Mucosa of descending colon (tissue), 3 donors: ENCODE results near the gene CPPED1. TPM values are rescaled to one million over a fixed set of nuclear protein-coding genes. Genes with fewer than 3 reads are reported as not detected.
A peak's percentile ranks its signal among the peaks of the same experiment; 100 is the strongest.

ENCODE experiments used
- ATAC-seq: fragments of 200-7000 bp; cut with Tn5 transposase; one replicate; pipeline ENCODE4 v1.9.1; 2020; ENCODE audit warnings: mild to moderate bottlenecking, moderate library complexity
- DNase-seq, 3 donors: peaks; one replicate each; pipeline ENCODE4 v3.0.0-alpha.2; 2020
- H3K36me3 ChIP-seq: fragments of 200-600 bp; one replicate; pipeline ENCODE4 v1.8.0; 2021; ENCODE audit warnings: low read depth, mild to moderate bottlenecking
- H3K4me1 ChIP-seq: fragments of 200-600 bp; one replicate; pipeline ENCODE4 v1.8.0; 2021; ENCODE audit warnings: low read depth, mild to moderate bottlenecking
- H3K4me3 ChIP-seq: fragments of 200-600 bp; one replicate; pipeline ENCODE4 v1.8.0; 2021; ENCODE audit warnings: mild to moderate bottlenecking
- H3K9me3 ChIP-seq: fragments of 200-600 bp; one replicate; pipeline ENCODE4 v1.8.0; 2021; ENCODE audit warnings: mild to moderate bottlenecking
- intact Hi-C, 2 donors: fragments of 100-400 bp; cut with DNase I in 1 of 2; cut with micrococcal nuclease in 1 of 2; formaldehyde crosslinking; loops; one replicate each; pipeline versions ENCODE4 v1.11.0 to v1.11.1; 2022; cut with DNase I, micrococcal nuclease
- long read RNA-seq, 2 donors: library from polyadenylated mRNA; unstranded; transcript quantifications; one replicate each; pipeline ENCODE4 v2.0.0, GENCODE V29; 2019 to 2021
- total RNA-seq, 3 donors: library from RNA; stranded (reverse); fragmentation: NEBNext Ultra II Directional in 2 of 3; extraction: Animal tissue kit (Norgen Biotek cat#: 25700) in 2 of 3; gene quantifications; one replicate each; pipeline versions ENCODE4 v1.2.1 to v1.2.4, GENCODE V29; 2021 to 2023
- TF ChIP-seq, protein P1 (sequence below): fragments of 200-600 bp; IDR thresholded peaks from one replicate; pipeline ENCODE4 v1.8.0; 2022; ENCODE audit warnings: antibody characterized with exemption, mild to moderate bottlenecking
- donor health status: DM: no; HTN: no; CAD: no; lungs with moderate emphysema.
- donor health status: DM: no; HTN: no; CAD: no.
- donor health status: DM: no; HTN: yes; CAD: no.

Gene CPPED1
- 10 to 100 TPM; 18.9 to 25.0 (median 23.4) TPM for total RNA-seq
- long read RNA-seq, donor 1, full-length matches to known transcripts = 41 of 44 reads
- long read RNA-seq, donor 1, partial matches to known transcripts = 2 of 44 reads
- long read RNA-seq, donor 1, other reads (novel, unspliced or antisense) = 1 of 44 reads
- long read RNA-seq, donor 2, full-length matches to known transcripts = 18 of 20 reads
- long read RNA-seq, donor 2, partial matches to known transcripts = 0 of 20 reads
- long read RNA-seq, donor 2, other reads (novel, unspliced or antisense) = 2 of 20 reads

DNA sequence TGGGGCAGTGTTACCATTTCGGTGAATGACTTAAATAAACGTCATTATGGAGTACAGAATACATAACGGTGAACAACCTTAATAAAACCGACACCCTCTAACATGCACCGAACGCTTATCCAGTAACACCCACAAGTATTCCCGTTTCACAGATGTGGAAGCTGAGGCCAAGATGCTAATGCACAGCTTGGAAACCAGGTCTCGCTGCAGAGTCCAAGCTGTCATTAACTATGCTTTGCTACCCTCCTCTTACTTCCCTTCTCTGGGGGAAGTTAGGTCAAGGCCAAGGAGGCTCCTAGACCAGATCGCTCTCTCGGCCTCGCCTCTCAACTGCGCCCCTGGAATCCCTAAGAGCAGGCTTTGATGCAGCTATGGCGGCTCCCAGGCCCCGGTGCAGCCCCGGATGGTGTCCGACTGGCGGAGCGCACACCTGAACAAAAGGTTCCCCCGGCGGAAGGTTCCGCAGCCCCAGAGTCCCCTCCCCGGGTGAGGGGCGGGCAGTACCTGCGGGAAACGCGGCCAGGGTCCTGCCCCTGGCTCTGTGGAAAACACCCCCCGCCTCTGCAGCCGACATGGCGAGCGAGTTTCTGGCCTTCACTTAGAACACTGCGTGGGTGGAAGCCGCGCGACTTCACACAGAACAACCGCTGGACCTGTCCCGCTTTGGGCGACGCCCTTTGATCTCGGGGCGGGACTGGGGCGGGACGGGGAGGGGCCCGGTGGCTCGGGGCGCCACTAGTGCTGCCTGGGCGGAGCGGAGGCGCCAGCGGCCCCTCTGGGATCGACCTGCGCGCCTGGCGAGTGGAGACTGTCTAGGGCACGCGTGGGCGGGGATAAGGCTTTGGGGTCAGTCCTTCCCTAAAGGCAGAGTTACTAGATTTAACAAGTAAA lies at the start of gene CPPED1:
TSS of gene CPPED1 (minus strand) at position 685 of the 891 bp plus-strand sequence. CDS start at position 574, 111 bp downstream.
- intact Hi-C loops = no loop called here
- DNase-seq = peak; percentile 92 to 96 (median 96)
- ATAC-seq = peak; percentile 98

GRCh38 chr16:12850186-12850585 lies 46.5 kb upstream of the CPPED1 start:
- ATAC-seq = no peak
- TF ChIP-seq, protein P1, sequence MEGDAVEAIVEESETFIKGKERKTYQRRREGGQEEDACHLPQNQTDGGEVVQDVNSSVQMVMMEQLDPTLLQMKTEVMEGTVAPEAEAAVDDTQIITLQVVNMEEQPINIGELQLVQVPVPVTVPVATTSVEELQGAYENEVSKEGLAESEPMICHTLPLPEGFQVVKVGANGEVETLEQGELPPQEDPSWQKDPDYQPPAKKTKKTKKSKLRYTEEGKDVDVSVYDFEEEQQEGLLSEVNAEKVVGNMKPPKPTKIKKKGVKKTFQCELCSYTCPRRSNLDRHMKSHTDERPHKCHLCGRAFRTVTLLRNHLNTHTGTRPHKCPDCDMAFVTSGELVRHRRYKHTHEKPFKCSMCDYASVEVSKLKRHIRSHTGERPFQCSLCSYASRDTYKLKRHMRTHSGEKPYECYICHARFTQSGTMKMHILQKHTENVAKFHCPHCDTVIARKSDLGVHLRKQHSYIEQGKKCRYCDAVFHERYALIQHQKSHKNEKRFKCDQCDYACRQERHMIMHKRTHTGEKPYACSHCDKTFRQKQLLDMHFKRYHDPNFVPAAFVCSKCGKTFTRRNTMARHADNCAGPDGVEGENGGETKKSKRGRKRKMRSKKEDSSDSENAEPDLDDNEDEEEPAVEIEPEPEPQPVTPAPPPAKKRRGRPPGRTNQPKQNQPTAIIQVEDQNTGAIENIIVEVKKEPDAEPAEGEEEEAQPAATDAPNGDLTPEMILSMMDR = no peak

More for the DNA sequence above, at the start of gene CPPED1:
- H3K4me3 ChIP-seq = peak within 1 kb of the TSS; percentile 46
- TF ChIP-seq, protein P1 = no peak
- no peaks in the 10 kb centered on the region for H3K9me3 ChIP-seq
- no peaks in the 10 kb centered on the region for H3K36me3 ChIP-seq
- H3K4me1 ChIP-seq = peaks cover 4% of the 10 kb centered on the region

DNA sequence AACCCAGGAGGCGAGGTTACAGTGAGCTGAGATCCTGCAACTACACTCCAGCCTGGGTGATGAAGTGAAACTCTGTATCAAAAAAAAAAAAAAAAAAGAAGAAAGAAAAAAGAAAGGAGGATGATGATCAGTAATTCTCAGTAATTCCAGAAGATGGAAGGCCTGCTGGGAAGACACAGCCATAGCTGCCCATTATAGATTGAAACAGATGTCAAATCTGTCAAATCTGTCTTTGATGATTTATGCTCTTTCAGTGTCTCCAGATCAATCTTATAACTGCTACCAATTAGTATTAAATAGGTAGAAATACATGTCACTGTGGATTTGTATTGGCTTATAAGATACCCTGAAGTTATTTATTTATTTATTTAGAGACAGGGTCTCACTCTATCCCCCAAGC lies 42.9 kb upstream of the CPPED1 start:
- no peaks in the 10 kb centered on the region for H3K9me3 ChIP-seq
- DNase-seq = no peak
- no peaks in the 10 kb centered on the region for H3K4me1 ChIP-seq
- TF ChIP-seq, protein P1 = no peak
- intact Hi-C loops = no loop called here
- no peaks in the 10 kb centered on the region for H3K36me3 ChIP-seq
- ATAC-seq = no peak
- H3K4me3 ChIP-seq = no peak overlapping the region

More at GRCh38 chr16:12850186-12850585, 46.5 kb upstream of the CPPED1 start:
- H3K4me3 ChIP-seq = no peak overlapping the region
- H3K36me3 ChIP-seq = no peaks in the 10 kb centered on the region
- H3K4me1 ChIP-seq = no peaks in the 10 kb centered on the region
- intact Hi-C loops = no loop called here
- H3K9me3 ChIP-seq = no peaks in the 10 kb centered on the region
- DNase-seq = no peak

DNA sequence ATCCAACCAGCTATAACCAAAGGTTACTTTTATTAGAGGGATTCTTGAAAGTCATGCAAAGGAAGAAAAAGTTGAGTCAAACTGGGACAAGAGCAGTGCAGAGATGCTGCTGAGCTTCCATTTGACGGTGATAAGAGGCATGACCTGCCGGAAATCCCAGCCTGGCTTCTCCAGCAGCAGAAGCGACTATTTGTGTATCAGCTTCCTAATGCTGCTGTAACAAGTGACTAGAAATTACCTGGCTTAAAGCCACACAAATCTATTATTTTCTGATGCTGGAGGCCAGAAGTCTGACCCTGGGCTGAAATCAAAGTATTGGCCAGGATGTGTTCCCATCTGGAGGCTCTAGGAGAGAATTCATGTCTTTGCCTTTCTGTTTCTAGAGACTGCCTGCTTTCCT lies 41.6 kb upstream of the CPPED1 start:
- DNase-seq (no peak), ATAC-seq (no peak)
- TF ChIP-seq, protein P1 = no peak
- H3K9me3 ChIP-seq = no peaks in the 10 kb centered on the region
- no peak overlapping the region for H3K4me3 ChIP-seq
- intact Hi-C loops = no loop called here
- no peaks in the 10 kb centered on the region for H3K36me3 ChIP-seq
- no peaks in the 10 kb centered on the region for H3K4me1 ChIP-seq

GRCh38 chr16:12837756-12838155 lies 34.1 kb upstream of the CPPED1 start:
- H3K4me3 ChIP-seq = no peak overlapping the region
- no peaks in the 10 kb centered on the region for H3K9me3 ChIP-seq
- intact Hi-C loops = no loop called here
- no peaks in the 10 kb centered on the region for H3K36me3 ChIP-seq
- no peak for ATAC-seq
- no peak for DNase-seq
- H3K4me1 ChIP-seq = no peaks in the 10 kb centered on the region
- TF ChIP-seq, protein P1 = no peak
